Activated T-cell treated with anti-CD3 and anti-CD28 coated beads, Interleukin-2, amount 50 U/mL, for 24 hours (primary cell): ENCODE results near the gene GALNT6.
"Not testable (repeated sequence)": the region's sequence is repeated elsewhere in the genome, so short reads cannot be mapped to it uniquely, and the experiment has no call there.

Experiments used
- DNase-seq: peaks from one replicate; pipeline ENCODE4 v3.0.0-alpha.2; 2020
- H3K27ac Mint-ChIP-seq: 2 replicates; pipeline ENCODE4 v1.8.0; 2020; ENCODE audit warnings: mild to moderate bottlenecking, mixed read lengths
- H3K27me3 Mint-ChIP-seq: 2 replicates; pipeline ENCODE4 v1.8.0; 2020; ENCODE audit warnings: mixed read lengths
- H3K36me3 Mint-ChIP-seq: 2 replicates; pipeline ENCODE4 v1.8.0; 2020; ENCODE audit warnings: low read depth, mixed read lengths
- H3K4me1 Mint-ChIP-seq: 2 replicates; pipeline ENCODE4 v1.8.0; 2020; ENCODE audit warnings: low read depth, mixed read lengths
- H3K4me3 Mint-ChIP-seq: 2 replicates; pipeline ENCODE4 v1.8.0; 2020; ENCODE audit warnings: mild to moderate bottlenecking, moderate library complexity, mixed read lengths
- H3K9me3 Mint-ChIP-seq: 2 replicates; pipeline ENCODE4 v1.8.0; 2020; ENCODE audit warnings: mixed read lengths

Gene GALNT6

DNA sequence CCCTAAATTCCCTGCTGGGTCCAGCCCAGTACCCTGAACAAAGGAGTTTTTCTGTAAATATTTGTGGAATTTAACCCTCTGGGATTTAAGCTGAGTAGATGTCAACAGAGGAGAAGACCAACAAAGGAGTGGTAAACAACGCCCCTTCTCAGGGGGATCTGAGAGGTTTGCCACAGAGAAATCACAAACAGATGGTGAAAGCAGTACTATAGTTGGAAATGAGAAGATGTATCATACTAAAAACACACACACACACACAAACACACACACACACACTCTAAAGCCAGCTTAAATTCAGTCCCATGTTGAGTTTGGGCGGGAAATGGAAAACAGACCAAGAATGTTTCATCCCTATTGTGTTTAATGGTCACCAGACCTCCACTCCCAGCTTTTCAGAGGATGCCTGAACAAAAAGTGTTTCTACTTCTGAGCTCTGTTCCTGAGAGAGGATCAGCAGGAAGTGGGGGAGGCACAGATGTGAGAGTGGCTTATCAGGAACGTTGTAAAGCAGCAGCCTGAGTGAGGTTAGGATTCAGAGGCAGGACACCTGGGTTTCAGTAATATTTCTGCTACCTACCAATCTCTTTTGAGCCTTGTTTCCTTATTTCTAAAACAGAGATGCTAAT lies 70.4 kb downstream of the GALNT6 start:
- Mint-ChIP-seq H3K4me1 (peaks cover 74% of the 10 kb centered on the region), H3K9me3 (no peaks in the 10 kb centered on the region), H3K4me3 (peak overlapping the region; percentile 92), H3K27me3 (no peaks in the 10 kb centered on the region), H3K36me3 (peaks cover 47% of the 10 kb centered on the region), H3K27ac (peak overlapping the region; percentile 92)
- no peak for DNase-seq

- Mint-ChIP-seq H3K36me3 (peaks cover 50% of the 10 kb centered on the region), H3K4me1 (peaks cover 77% of the 10 kb centered on the region), H3K27me3 (no peaks in the 10 kb centered on the region), H3K27ac (peak overlapping the region; percentile 92), H3K4me3 (no peak overlapping the region), H3K9me3 (no peaks in the 10 kb centered on the region)
- no peak for DNase-seq
These were observed 70.9 kb downstream of the GALNT6 start for GRCh38 chr12:51320311-51320694.

DNA sequence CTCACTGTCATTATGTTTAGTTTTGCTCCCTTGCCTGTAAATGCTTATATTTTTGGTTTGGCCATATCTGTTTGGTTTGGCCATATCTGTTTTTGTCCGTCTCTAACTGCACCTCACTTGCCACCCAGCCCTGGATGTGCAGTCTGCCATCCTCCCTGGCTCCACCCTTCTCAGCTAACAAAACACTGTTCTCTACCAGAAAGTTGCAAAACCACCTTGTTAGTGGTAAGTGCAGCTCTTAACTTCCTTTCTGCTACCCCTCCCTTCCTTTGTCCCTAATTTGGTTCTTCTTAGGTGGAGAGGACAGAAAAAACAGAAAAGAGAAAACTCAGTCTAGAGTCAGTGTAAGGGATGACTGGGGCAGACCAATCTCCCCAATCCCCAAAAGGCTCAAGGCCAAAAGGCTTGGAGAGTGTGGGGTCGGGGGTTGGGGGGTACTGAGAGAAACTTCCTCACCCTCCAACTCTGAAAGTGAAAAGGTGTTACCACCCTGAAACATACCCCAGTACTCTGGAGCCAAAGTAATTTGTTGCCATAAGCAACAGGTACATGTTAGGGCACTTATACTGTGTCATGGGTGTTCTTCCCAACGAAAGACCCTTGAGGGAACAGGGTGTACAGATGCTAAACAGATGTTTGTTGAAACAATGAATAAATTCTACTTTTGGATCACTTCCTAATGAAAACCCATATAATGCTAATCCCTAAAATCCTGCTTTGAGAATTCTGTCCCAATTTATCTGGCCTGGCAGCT lies 72.2 kb downstream of the GALNT6 start:
- Mint-ChIP-seq H3K36me3 (peaks cover 49% of the 10 kb centered on the region), H3K27me3 (no peaks in the 10 kb centered on the region), H3K4me3 (peak overlapping the region; percentile 4), H3K27ac (peak overlapping the region; percentile 90), H3K9me3 (no peaks in the 10 kb centered on the region), H3K4me1 (peaks cover 69% of the 10 kb centered on the region)
- no peak for DNase-seq

- H3K27me3 Mint-ChIP-seq, DNase-seq, H3K4me3 Mint-ChIP-seq, H3K9me3 Mint-ChIP-seq: not testable (repeated sequence)
- Mint-ChIP-seq H3K4me1 (peaks cover 73% of the 10 kb centered on the region), H3K36me3 (peaks cover 47% of the 10 kb centered on the region), H3K27ac (peak overlapping the region; percentile 90)
These were observed 73.0 kb downstream of the GALNT6 start for GRCh38 chr12:51318057-51318806.

GRCh38 chr12:51311389-51311788 lies 79.8 kb downstream of the GALNT6 start:
- Mint-ChIP-seq H3K4me3 (no peak overlapping the region), H3K27ac (no peak overlapping the region), H3K9me3 (no peaks in the 10 kb centered on the region), H3K4me1 (peaks cover 61% of the 10 kb centered on the region), H3K36me3 (peaks cover 65% of the 10 kb centered on the region), H3K27me3 (no peaks in the 10 kb centered on the region)
- DNase-seq: no peak

GRCh38 chr12:51307655-51308593 lies 83.3 kb downstream of the GALNT6 start:
- Mint-ChIP-seq H3K9me3 (no peaks in the 10 kb centered on the region), H3K27me3 (no peaks in the 10 kb centered on the region), H3K27ac (peak overlapping the region; percentile 67), H3K4me3 (no peak overlapping the region), H3K4me1 (peaks cover 60% of the 10 kb centered on the region), H3K36me3 (peaks cover 75% of the 10 kb centered on the region)
- no peak for DNase-seq

DNA sequence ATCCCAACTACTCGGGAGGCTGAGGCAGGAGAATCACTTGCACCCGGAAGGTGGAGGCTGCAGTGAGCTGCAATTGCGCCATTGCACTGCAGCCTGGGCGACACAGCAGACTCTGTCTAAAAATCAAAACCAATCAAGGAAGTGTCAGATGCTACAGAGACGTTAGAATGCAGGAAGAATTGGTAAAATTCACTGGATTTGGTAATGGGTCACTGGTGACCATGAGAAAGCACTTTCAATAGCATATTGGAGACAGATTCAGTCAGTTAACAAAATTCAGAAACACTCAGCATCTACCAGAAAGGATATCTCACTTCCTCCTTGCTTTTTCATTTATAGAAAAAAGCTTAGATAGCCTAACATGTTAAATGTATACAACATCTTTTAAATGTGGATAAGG lies 84.7 kb downstream of the GALNT6 start:
- no peaks in the 10 kb centered on the region for H3K27me3 Mint-ChIP-seq
- no peak overlapping the region for H3K4me3 Mint-ChIP-seq
- no peaks in the 10 kb centered on the region for H3K9me3 Mint-ChIP-seq
- no peak for DNase-seq
- H3K36me3 Mint-ChIP-seq: peaks cover 77% of the 10 kb centered on the region
- peak overlapping the region; percentile 73 for H3K27ac Mint-ChIP-seq
- peaks cover 54% of the 10 kb centered on the region for H3K4me1 Mint-ChIP-seq
